ENCODE results near the gene BATF. TPM values are rescaled to one million over a fixed set of nuclear protein-coding genes. Genes with fewer than 3 reads are reported as not detected.

BATF gene
- total RNA-seq (2022; extraction: Qiagen RNA extraction; ENCODE audit: low read depth), result not detected in 5 replicates

GRCh38 chr14:75522224-75522982, at the start of gene BATF:
BATF (plus strand) TSS chr14:75522469; CDS start chr14:75522683, 214 bp downstream.

GRCh38 chr14:75578102-75578785, 56.0 kb downstream of the BATF start, which contains the start of gene FLVCR2:
FLVCR2 (plus strand) TSS chr14:75578620; CDS start chr14:75578973, 353 bp downstream.

Other genes starting within 250 kb of the BATF start
- gene FOS, start 243.6 kb upstream of the BATF start, total RNA-seq (2022; extraction: Qiagen RNA extraction; ENCODE audit: low read depth), result 5.4 to 11.7 TPM (median 6.6 TPM) in 5 replicates
- 15.0 to 24.2 TPM (median 21.6 TPM) in 5 replicates for gene JDP2, start 94.4 kb upstream of the BATF start, total RNA-seq (2022; extraction: Qiagen RNA extraction; ENCODE audit: low read depth)
- gene FLVCR2, start 56.2 kb downstream of the BATF start, total RNA-seq (2022; extraction: Qiagen RNA extraction; ENCODE audit: low read depth), result 2.0 to 3.1 TPM (median 2.8 TPM) in 5 replicates
- 13.6 to 16.7 TPM (median 15.5 TPM) in 5 replicates for gene ERG28, start 138.4 kb downstream of the BATF start, total RNA-seq (2022; extraction: Qiagen RNA extraction; ENCODE audit: low read depth)
- gene TTLL5, start 138.8 kb downstream of the BATF start, total RNA-seq (2022; extraction: Qiagen RNA extraction; ENCODE audit: low read depth), result 13.3 to 14.5 TPM (median 13.6 TPM) in 5 replicates